Measurements from ENCODE around the gene ZNF429.
"Not testable (repeated sequence)": the region's sequence is repeated elsewhere in the genome, so short reads cannot be mapped to it uniquely, and the experiment has no call there.

ZNF429 gene

GRCh38 chr19:21505459-21506451 is at the start of gene ZNF429:
TSS of gene ZNF429 (plus strand) at chr19:21505602. CDS start at chr19:21505772, 170 bp downstream.
- DNase-seq (ENCODE audit: low spot score), result peak; percentile 85

- no peak for DNase-seq (ENCODE audit: low spot score)
These were observed 44.7 kb upstream of the ZNF429 start for GRCh38 chr19:21460686-21461085.

GRCh38 chr19:21462540-21462939 is 42.9 kb upstream of the ZNF429 start:
- no peak for DNase-seq (ENCODE audit: low spot score)

- no peak for DNase-seq (ENCODE audit: low spot score)
These were observed 41.8 kb upstream of the ZNF429 start for GRCh38 chr19:21463449-21464105.

GRCh38 chr19:21466627-21467026 is 38.8 kb upstream of the ZNF429 start:
- DNase-seq (ENCODE audit: low spot score), result no peak

- no peak for DNase-seq (ENCODE audit: low spot score)
These were observed 36.6 kb upstream of the ZNF429 start for GRCh38 chr19:21468791-21469190.

- no peak for DNase-seq (ENCODE audit: low spot score)
These were observed 32.9 kb upstream of the ZNF429 start for GRCh38 chr19:21472507-21472906.

GRCh38 chr19:21474671-21475181 is 30.7 kb upstream of the ZNF429 start:
- no peak for DNase-seq (ENCODE audit: low spot score)

- not testable (repeated sequence) for DNase-seq (ENCODE audit: low spot score)
These were observed 23.0 kb upstream of the ZNF429 start for GRCh38 chr19:21482361-21482760.

GRCh38 chr19:21482863-21483276 is 22.5 kb upstream of the ZNF429 start:
- no peak for DNase-seq (ENCODE audit: low spot score)

- no peak for DNase-seq (ENCODE audit: low spot score)
These were observed 21.7 kb upstream of the ZNF429 start for GRCh38 chr19:21483589-21484170.

- DNase-seq (ENCODE audit: low spot score), result no peak
These were observed 20.8 kb upstream of the ZNF429 start for GRCh38 chr19:21484631-21485030.

- DNase-seq (ENCODE audit: low spot score), result no peak
These were observed 19.5 kb upstream of the ZNF429 start for GRCh38 chr19:21485926-21486325.

- DNase-seq (ENCODE audit: low spot score), result no peak
These were observed 17.4 kb upstream of the ZNF429 start for GRCh38 chr19:21487969-21488368.

- no peak for DNase-seq (ENCODE audit: low spot score)
These were observed 14.3 kb upstream of the ZNF429 start for GRCh38 chr19:21491146-21491545.

- DNase-seq (ENCODE audit: low spot score), result no peak
These were observed 12.2 kb upstream of the ZNF429 start for GRCh38 chr19:21492947-21493906.

- no peak for DNase-seq (ENCODE audit: low spot score)
These were observed 8.5 kb upstream of the ZNF429 start for GRCh38 chr19:21496876-21497275.

- DNase-seq (ENCODE audit: low spot score), result no peak
These were observed 6.8 kb upstream of the ZNF429 start for GRCh38 chr19:21498651-21499050.

- no peak for DNase-seq (ENCODE audit: low spot score)
These were observed 2.8 kb downstream of the ZNF429 start for GRCh38 chr19:21508198-21508597.

GRCh38 chr19:21511058-21511457 is 5.7 kb downstream of the ZNF429 start:
- not testable (repeated sequence) for DNase-seq (ENCODE audit: low spot score)

- not testable (repeated sequence) for DNase-seq (ENCODE audit: low spot score)
These were observed 7.2 kb downstream of the ZNF429 start for GRCh38 chr19:21512609-21513008.

Data from COLO829 (cell line).